ENCODE measurements around the gene MRPS15.

MRPS15 gene

DNA sequence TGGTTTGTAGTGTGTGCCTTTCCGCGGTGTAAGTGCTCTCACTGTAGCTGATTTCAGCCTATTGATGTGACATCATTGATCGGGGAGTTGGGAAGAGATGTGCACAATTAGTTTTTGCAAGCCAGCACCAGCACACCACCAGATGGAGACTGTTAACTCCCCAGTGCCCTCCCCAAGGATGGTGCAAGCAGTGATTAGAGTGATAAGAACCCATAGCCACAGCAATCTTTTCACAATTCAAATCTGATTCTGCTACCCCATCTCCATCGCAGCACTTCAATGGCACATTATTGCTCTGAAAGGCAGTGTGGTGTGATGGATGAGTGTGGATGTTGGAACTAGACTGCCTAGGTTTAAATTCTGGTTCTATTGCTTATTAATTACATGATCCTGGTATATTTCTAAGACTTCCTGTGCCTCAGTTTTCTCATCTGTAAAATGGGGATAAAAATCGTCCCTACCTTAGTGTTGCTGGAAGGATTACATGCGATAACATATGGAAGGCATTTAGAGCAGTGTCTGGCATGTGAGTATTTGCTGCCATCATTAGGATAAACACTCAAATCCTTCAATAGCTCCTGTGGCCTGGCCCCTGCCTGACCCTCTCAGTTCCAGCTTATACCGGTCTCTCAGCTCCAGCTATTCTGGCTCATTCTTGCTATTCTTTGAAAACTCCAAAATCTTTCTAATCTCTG lies 11.9 kb upstream of the MRPS15 start:
- TF ChIP-seq, protein P1, sequence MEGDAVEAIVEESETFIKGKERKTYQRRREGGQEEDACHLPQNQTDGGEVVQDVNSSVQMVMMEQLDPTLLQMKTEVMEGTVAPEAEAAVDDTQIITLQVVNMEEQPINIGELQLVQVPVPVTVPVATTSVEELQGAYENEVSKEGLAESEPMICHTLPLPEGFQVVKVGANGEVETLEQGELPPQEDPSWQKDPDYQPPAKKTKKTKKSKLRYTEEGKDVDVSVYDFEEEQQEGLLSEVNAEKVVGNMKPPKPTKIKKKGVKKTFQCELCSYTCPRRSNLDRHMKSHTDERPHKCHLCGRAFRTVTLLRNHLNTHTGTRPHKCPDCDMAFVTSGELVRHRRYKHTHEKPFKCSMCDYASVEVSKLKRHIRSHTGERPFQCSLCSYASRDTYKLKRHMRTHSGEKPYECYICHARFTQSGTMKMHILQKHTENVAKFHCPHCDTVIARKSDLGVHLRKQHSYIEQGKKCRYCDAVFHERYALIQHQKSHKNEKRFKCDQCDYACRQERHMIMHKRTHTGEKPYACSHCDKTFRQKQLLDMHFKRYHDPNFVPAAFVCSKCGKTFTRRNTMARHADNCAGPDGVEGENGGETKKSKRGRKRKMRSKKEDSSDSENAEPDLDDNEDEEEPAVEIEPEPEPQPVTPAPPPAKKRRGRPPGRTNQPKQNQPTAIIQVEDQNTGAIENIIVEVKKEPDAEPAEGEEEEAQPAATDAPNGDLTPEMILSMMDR (IDR thresholded peaks at IDR 0.05; ENCODE audit: low read depth, low read length) = no peak
- TF ChIP-seq EZH2phosphoT487 (IDR thresholded peaks at IDR 0.05; ENCODE audit: low read depth) = no peak
- H2AFZ ChIP-seq (ENCODE audit: low read depth, low read length) = no peak overlapping the region
- no peak overlapping the region for H3K9ac ChIP-seq (ENCODE audit: low read length)
- H3K79me2 ChIP-seq (ENCODE audit: low read length) = no peaks in the 10 kb centered on the region
- H3K27ac ChIP-seq (ENCODE audit: low read length) = no peak overlapping the region
- H3K4me2 ChIP-seq (ENCODE audit: low read length) = no peak overlapping the region
- no peaks in the 10 kb centered on the region for H3K9me3 ChIP-seq (ENCODE audit: insufficient read depth, low read length)
- no peaks in the 10 kb centered on the region for H4K20me1 ChIP-seq (ENCODE audit: insufficient read depth, low read length)
- H3K36me3 ChIP-seq (replicated peaks; ENCODE audit: low read depth, low read length) = no peaks in the 10 kb centered on the region
- 0 out of 2 replicates have a peak, but pooled peaks cover 4% of the 10 kb centered on the region for H3K27me3 ChIP-seq (ENCODE audit: low read depth, low read length)
- H3K4me3 ChIP-seq (ENCODE audit: low read length) = no peak overlapping the region
- peaks cover 14% of the 10 kb centered on the region for H3K4me1 ChIP-seq (ENCODE audit: low read length)

GRCh38 chr1:36475341-36475740 lies 11.2 kb upstream of the MRPS15 start:
- Histone ChIP-seq H3K4me2 (ENCODE audit: low read length) (no peak overlapping the region), H4K20me1 (ENCODE audit: insufficient read depth, low read length) (no peaks in the 10 kb centered on the region), H2AFZ (ENCODE audit: low read depth, low read length) (no peak overlapping the region), H3K9me3 (ENCODE audit: insufficient read depth, low read length) (no peaks in the 10 kb centered on the region), H3K27me3 (ENCODE audit: low read depth, low read length) (0 out of 2 replicates have a peak, but pooled peaks cover 4% of the 10 kb centered on the region), H3K4me1 (ENCODE audit: low read length) (peaks cover 14% of the 10 kb centered on the region), H3K36me3 (replicated peaks; ENCODE audit: low read depth, low read length) (no peaks in the 10 kb centered on the region), H3K79me2 (ENCODE audit: low read length) (no peaks in the 10 kb centered on the region), H3K4me3 (ENCODE audit: low read length) (no peak overlapping the region), H3K27ac (ENCODE audit: low read length) (no peak overlapping the region), H3K9ac (ENCODE audit: low read length) (no peak overlapping the region)
- TF ChIP-seq, protein P1 (IDR thresholded peaks at IDR 0.05; ENCODE audit: low read depth, low read length) = no peak
- TF ChIP-seq EZH2phosphoT487 (IDR thresholded peaks at IDR 0.05; ENCODE audit: low read depth) = no peak

- no peak overlapping the region for H3K9ac ChIP-seq (ENCODE audit: low read length)
Measured at GRCh38 chr1:36472656-36473055, 8.5 kb upstream of the MRPS15 start.

DNA sequence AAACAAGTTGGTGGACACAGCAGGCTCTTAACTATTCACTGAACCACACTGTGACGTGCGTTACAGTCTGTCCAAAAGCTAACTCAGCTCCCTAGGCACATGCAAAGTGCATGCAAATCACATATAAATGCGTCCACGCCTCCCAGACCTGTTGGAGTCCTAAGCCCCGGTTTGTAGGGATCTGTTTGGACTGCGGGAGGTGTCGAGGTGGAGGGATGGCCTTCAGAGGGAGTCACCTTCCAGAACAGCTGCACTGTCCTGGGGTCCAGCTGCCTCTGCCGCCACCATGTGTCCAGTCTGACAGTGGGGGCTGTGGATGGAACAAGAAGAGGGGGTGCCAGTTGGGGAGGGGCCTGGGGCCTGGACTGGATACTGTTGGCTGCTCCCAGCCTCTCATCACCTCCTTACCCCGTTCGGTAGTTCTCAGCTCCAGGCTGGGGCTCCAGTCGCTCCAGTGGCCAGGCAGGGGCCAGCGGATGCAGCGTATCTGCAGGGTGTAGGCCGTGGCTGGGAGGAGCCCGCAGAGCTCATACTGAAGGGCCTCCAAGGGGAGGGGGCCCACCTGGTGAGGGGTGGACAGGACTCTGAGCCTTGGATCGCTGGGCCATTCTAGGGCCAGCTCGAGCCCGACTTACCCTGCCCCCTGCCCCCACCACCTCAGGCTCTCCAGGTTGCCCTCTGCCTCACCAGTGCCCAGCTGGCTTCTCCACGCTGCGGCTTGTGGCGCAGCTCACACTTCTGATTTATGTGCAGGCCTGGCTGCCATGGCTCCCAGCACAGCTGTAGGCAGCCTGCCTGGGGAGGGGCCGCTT lies 7.9 kb upstream of the MRPS15 start:
- Histone ChIP-seq H3K4me2 (ENCODE audit: low read length) (no peak overlapping the region), H3K27me3 (ENCODE audit: low read depth, low read length) (no peaks in the 10 kb centered on the region), H3K9me3 (ENCODE audit: insufficient read depth, low read length) (no peaks in the 10 kb centered on the region), H4K20me1 (ENCODE audit: insufficient read depth, low read length) (no peaks in the 10 kb centered on the region), H3K79me2 (ENCODE audit: low read length) (no peaks in the 10 kb centered on the region), H3K9ac (ENCODE audit: low read length) (no peak overlapping the region), H3K4me3 (ENCODE audit: low read length) (no peak overlapping the region), H3K36me3 (replicated peaks; ENCODE audit: low read depth, low read length) (no peaks in the 10 kb centered on the region), H3K27ac (ENCODE audit: low read length) (no peak overlapping the region), H3K4me1 (ENCODE audit: low read length) (peaks cover 14% of the 10 kb centered on the region), H2AFZ (ENCODE audit: low read depth, low read length) (no peak overlapping the region)
- no peak for TF ChIP-seq EZH2phosphoT487 (IDR thresholded peaks at IDR 0.05; ENCODE audit: low read depth)
- TF ChIP-seq, protein P1 (IDR thresholded peaks at IDR 0.05; ENCODE audit: low read depth, low read length) = no peak

More at GRCh38 chr1:36472656-36473055, 8.5 kb upstream of the MRPS15 start:
- Histone ChIP-seq H4K20me1 (ENCODE audit: insufficient read depth, low read length) (no peaks in the 10 kb centered on the region), H3K27me3 (ENCODE audit: low read depth, low read length) (no peaks in the 10 kb centered on the region), H3K9me3 (ENCODE audit: insufficient read depth, low read length) (no peaks in the 10 kb centered on the region), H3K4me1 (ENCODE audit: low read length) (peaks cover 14% of the 10 kb centered on the region), H3K79me2 (ENCODE audit: low read length) (no peaks in the 10 kb centered on the region), H3K27ac (ENCODE audit: low read length) (no peak overlapping the region), H3K36me3 (replicated peaks; ENCODE audit: low read depth, low read length) (no peaks in the 10 kb centered on the region), H3K4me3 (ENCODE audit: low read length) (no peak overlapping the region), H2AFZ (ENCODE audit: low read depth, low read length) (no peak overlapping the region), H3K4me2 (ENCODE audit: low read length) (no peak overlapping the region)
- no peak for TF ChIP-seq EZH2phosphoT487 (IDR thresholded peaks at IDR 0.05; ENCODE audit: low read depth)
